Spinal cord (tissue), 10 donors: ENCODE results near the gene MIS12. TPM values are rescaled to one million over a fixed set of nuclear protein-coding genes. Genes with fewer than 3 reads are reported as not detected.
A peak's percentile ranks its signal among the peaks of the same experiment; 100 is the strongest.

Source experiments
- DNase-seq, 6 donors: peaks; one replicate each; pipeline versions ENCODE4 v3.0.0 to v3.0.0-alpha.2; 2013 to 2015; ENCODE audit warnings: low spot score in 6 of 6, low read depth in 4 of 6
- H3K27ac ChIP-seq: one replicate; pipeline ENCODE4 v1.5.1; 2013; ENCODE audit warnings: low read depth, low read length, control low read depth
- H3K27me3 ChIP-seq: one replicate; pipeline ENCODE4 v1.6.1; 2013; ENCODE audit warnings: low read length; ENCODE audit not compliant: control insufficient read depth, insufficient read depth
- H3K36me3 ChIP-seq: one replicate; pipeline ENCODE4 v1.6.1; 2013; ENCODE audit warnings: low read length; ENCODE audit not compliant: control insufficient read depth, insufficient read depth
- H3K4me1 ChIP-seq: one replicate; pipeline ENCODE4 v1.6.1; 2013; ENCODE audit warnings: low read length; ENCODE audit not compliant: control insufficient read depth, insufficient read depth
- H3K4me3 ChIP-seq: one replicate; pipeline ENCODE4 v1.5.1; 2013; ENCODE audit warnings: low read depth, low read length, control low read depth
- H3K9me3 ChIP-seq: one replicate; pipeline ENCODE4 v1.6.1; 2013; ENCODE audit warnings: low read length; ENCODE audit not compliant: control insufficient read depth, insufficient read depth
- WGBS: methylation state at CpG from one replicate; pipeline ENCODE4 v1.1.5; 2013; ENCODE audit warnings: missing lambda C conversion rate; ENCODE audit not compliant: insufficient coverage; 5-methylcytosine and 5-hydroxymethylcytosine counted together
- polyA plus RNA-seq, 2 donors: library from polyadenylated mRNA; unstranded; fragments of 120-200 nt; gene quantifications; one replicate each; pipeline ENCODE4 v1.2.1, GENCODE V29; 2013; ENCODE audit not compliant: insufficient read length in 2 of 2
- total RNA-seq, 2 donors: library from RNA; depleted of rRNA in 1 of 2; stranded (reverse); fragments of 120-200 nt in 1 of 2; fragments of >200 nt in 1 of 2; gene quantifications; one replicate each; pipeline versions ENCODE4 v1.2.3 to v1.2.4, GENCODE V29; 2013 to 2014
- donor health status: healthy.

MIS12 gene
- total and polyA plus RNA-seq, 4 donors: 19.4 to 27.1 (median 26.6) TPM

- no peaks in the 10 kb centered on the region for H3K9me3 ChIP-seq
- H3K27ac ChIP-seq: no peak overlapping the region
- DNase-seq: no peak
- H3K36me3 ChIP-seq: no peaks in the 10 kb centered on the region
- H3K27me3 ChIP-seq: no peaks in the 10 kb centered on the region
- H3K4me1 ChIP-seq: peaks cover 7% of the 10 kb centered on the region
- 80% methylated on average over 6 of the region's 8 CpGs for WGBS
- no peak overlapping the region for H3K4me3 ChIP-seq
These were observed 24.4 kb downstream of the MIS12 start for GRCh38 chr17:5510771-5511170.

GRCh38 chr17:5511401-5512225 is 25.2 kb downstream of the MIS12 start:
- H3K9me3 ChIP-seq: no peaks in the 10 kb centered on the region
- DNase-seq: peak in 3 of 6 donors; percentile 61 to 84 (median 82)
- H3K36me3 ChIP-seq: no peaks in the 10 kb centered on the region
- H3K27ac ChIP-seq: no peak overlapping the region
- H3K4me1 ChIP-seq: peaks cover 7% of the 10 kb centered on the region
- no peak overlapping the region for H3K4me3 ChIP-seq
- no peaks in the 10 kb centered on the region for H3K27me3 ChIP-seq
- WGBS: 25% methylated on average over 7 of the region's 17 CpGs

GRCh38 chr17:5513628-5514027 is 27.3 kb downstream of the MIS12 start:
- Histone ChIP-seq H3K27ac (no peak overlapping the region), H3K4me3 (no peak overlapping the region), H3K9me3 (no peaks in the 10 kb centered on the region), H3K27me3 (no peaks in the 10 kb centered on the region), H3K4me1 (peaks cover 4% of the 10 kb centered on the region), H3K36me3 (no peaks in the 10 kb centered on the region)
- no peak for DNase-seq
- 78% methylated on average over 3 of the region's 7 CpGs for WGBS

GRCh38 chr17:5514976-5515375 is 28.6 kb downstream of the MIS12 start:
- no peaks in the 10 kb centered on the region for H3K36me3 ChIP-seq
- WGBS: 91% methylated on average over 6 of the region's 10 CpGs
- no peak overlapping the region for H3K4me3 ChIP-seq
- no peaks in the 10 kb centered on the region for H3K27me3 ChIP-seq
- DNase-seq: no peak
- no peak overlapping the region for H3K27ac ChIP-seq
- H3K9me3 ChIP-seq: no peaks in the 10 kb centered on the region
- H3K4me1 ChIP-seq: peaks cover 4% of the 10 kb centered on the region

GRCh38 chr17:5516060-5516792 is 29.9 kb downstream of the MIS12 start:
- H3K27ac ChIP-seq: no peak overlapping the region
- WGBS: 80% methylated on average over 1 of the region's 5 CpGs

GRCh38 chr17:5522476-5522875 is 36.1 kb downstream of the MIS12 start:
- Histone ChIP-seq H3K9me3 (no peaks in the 10 kb centered on the region), H3K4me3 (no peak overlapping the region), H3K27me3 (no peaks in the 10 kb centered on the region), H3K36me3 (no peaks in the 10 kb centered on the region), H3K27ac (no peak overlapping the region), H3K4me1 (peaks cover 15% of the 10 kb centered on the region)
- WGBS: 91% methylated on average over 1 of the region's 1 CpG
- no peak for DNase-seq

More at GRCh38 chr17:5516060-5516792, 29.9 kb downstream of the MIS12 start:
- Histone ChIP-seq H3K4me1 (peaks cover 3% of the 10 kb centered on the region), H3K27me3 (no peaks in the 10 kb centered on the region), H3K9me3 (no peaks in the 10 kb centered on the region), H3K4me3 (no peak overlapping the region), H3K36me3 (no peaks in the 10 kb centered on the region)
- DNase-seq: no peak

- Histone ChIP-seq H3K36me3 (no peaks in the 10 kb centered on the region), H3K27ac (no peak overlapping the region), H3K4me1 (peaks cover 22% of the 10 kb centered on the region), H3K27me3 (no peaks in the 10 kb centered on the region), H3K9me3 (no peaks in the 10 kb centered on the region), H3K4me3 (no peak overlapping the region)
- no peak for DNase-seq
- WGBS: 85% methylated on average over 4 of the region's 5 CpGs
These were observed 36.9 kb downstream of the MIS12 start for GRCh38 chr17:5523249-5523648.

GRCh38 chr17:5526821-5527598 is 40.6 kb downstream of the MIS12 start:
- 34% methylated on average over 13 of the region's 14 CpGs for WGBS
- peaks cover 25% of the 10 kb centered on the region for H3K4me1 ChIP-seq
- no peaks in the 10 kb centered on the region for H3K9me3 ChIP-seq
- no peaks in the 10 kb centered on the region for H3K36me3 ChIP-seq
- peak; percentile 54 to 92 (median 78) for DNase-seq
- H3K4me3 ChIP-seq: no peak overlapping the region
- no peaks in the 10 kb centered on the region for H3K27me3 ChIP-seq
- peak overlapping the region; percentile 89 for H3K27ac ChIP-seq

GRCh38 chr17:5527601-5528250 is 41.4 kb downstream of the MIS12 start:
- Histone ChIP-seq H3K4me3 (no peak overlapping the region), H3K27ac (peak overlapping the region; percentile 89), H3K27me3 (no peaks in the 10 kb centered on the region), H3K36me3 (no peaks in the 10 kb centered on the region), H3K4me1 (peaks cover 25% of the 10 kb centered on the region), H3K9me3 (no peaks in the 10 kb centered on the region)
- peak in 2 of 6 donors; percentile 17 to 44 for DNase-seq
- 68% methylated on average over 7 of the region's 9 CpGs for WGBS
